HUES6 (cell line): Measurements from ENCODE around the gene HEPACAM.

Source experiments
- H3K27ac ChIP-seq: 2 replicates; pipeline ENCODE4 v1.7.0; 2013; ENCODE audit warnings: low read depth, mild to moderate bottlenecking, low read length, inconsistent platforms
- H3K27me3 ChIP-seq: 2 replicates; pipeline ENCODE4 v1.6.1; 2013; ENCODE audit warnings: low read length; ENCODE audit not compliant: control insufficient read depth, insufficient read depth
- H3K36me3 ChIP-seq: 2 replicates; pipeline ENCODE4 v1.6.1; 2013; ENCODE audit warnings: low read length; ENCODE audit not compliant: control insufficient read depth, insufficient read depth
- H3K4me1 ChIP-seq: 2 replicates; pipeline ENCODE4 v1.6.1; 2013; ENCODE audit warnings: low read length; ENCODE audit not compliant: control insufficient read depth, insufficient read depth
- H3K4me3 ChIP-seq: 2 replicates; pipeline ENCODE4 v1.5.1; 2013; ENCODE audit warnings: low read depth, low read length
- H3K9ac ChIP-seq: one replicate; pipeline ENCODE4 v1.6.1; 2013; ENCODE audit warnings: mild to moderate bottlenecking, low read length
- H3K9me3 ChIP-seq: 2 replicates; pipeline ENCODE4 v1.6.1; 2013; ENCODE audit warnings: low read depth, low read length; ENCODE audit not compliant: control insufficient read depth, insufficient read depth

The HEPACAM gene

DNA sequence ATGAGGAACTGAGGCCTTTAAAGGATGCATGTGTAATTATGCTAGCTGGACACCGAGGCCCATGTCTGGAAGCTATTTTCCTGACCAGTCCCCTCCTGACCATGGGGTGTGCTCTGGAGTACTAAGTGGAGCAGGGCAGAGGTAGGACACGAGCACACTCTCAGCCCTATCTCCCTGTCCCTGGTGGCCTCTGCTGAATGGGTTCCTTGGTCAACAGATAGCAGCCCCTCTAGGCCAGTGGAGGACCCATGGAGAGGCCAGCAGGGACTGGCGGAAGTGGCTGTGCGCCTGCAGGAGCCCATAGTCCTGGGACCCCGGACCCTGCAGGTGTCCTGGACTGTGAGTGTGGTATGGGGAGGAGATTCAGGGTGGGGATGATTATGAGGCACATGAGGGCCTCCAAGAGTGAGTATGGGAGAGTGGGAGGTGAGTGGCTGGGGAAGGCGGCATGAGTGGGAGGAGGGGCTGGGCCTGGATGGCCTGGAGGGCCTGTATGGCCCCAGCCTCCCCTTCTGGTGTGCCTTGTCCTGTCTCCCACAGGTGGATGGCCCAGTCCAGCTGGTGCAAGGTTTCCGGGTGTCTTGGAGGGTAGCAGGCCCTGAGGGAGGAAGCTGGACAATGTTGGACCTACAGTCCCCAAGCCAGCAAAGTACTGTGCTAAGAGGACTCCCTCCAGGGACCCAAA, 61.1 kb downstream of the HEPACAM start:
- H3K27ac ChIP-seq = no peak overlapping the region
- no peaks in the 10 kb centered on the region for H3K9me3 ChIP-seq
- H3K9ac ChIP-seq = no peak overlapping the region
- H3K36me3 ChIP-seq = no peaks in the 10 kb centered on the region
- peaks cover 74% of the 10 kb centered on the region for H3K27me3 ChIP-seq
- H3K4me3 ChIP-seq = no peak overlapping the region
- H3K4me1 ChIP-seq = peaks cover 10% of the 10 kb centered on the region

DNA sequence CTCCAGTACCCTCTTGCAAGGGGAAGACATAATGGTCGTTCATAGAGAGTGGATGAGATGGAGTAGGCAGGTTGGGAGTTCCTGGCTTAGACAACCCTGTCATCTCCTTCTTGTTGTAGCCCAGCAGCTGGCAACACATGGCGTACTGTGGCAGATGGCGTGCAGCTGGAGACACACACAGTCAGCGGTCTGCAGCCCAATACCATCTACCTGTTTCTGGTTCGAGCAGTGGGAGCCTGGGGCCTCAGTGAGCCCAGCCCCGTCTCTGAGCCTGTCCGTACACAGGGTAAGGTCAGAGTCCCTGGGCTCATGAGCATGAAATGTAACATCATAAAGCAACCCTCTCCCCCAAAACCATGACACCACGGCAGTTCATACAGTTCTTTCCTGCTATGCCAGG, 61.9 kb downstream of the HEPACAM start:
- H3K27me3 ChIP-seq = peaks cover 82% of the 10 kb centered on the region

GRCh38 chr11:124872741-124873140, 63.1 kb downstream of the HEPACAM start:
- H3K36me3 ChIP-seq = no peaks in the 10 kb centered on the region
- peaks cover 90% of the 10 kb centered on the region for H3K27me3 ChIP-seq
- peaks cover 8% of the 10 kb centered on the region for H3K4me1 ChIP-seq

More for the DNA sequence above, 61.9 kb downstream of the HEPACAM start:
- H3K27ac ChIP-seq = no peak overlapping the region
- H3K9ac ChIP-seq = no peak overlapping the region
- H3K36me3 ChIP-seq = no peaks in the 10 kb centered on the region
- H3K4me1 ChIP-seq = peaks cover 10% of the 10 kb centered on the region
- H3K4me3 ChIP-seq = no peak overlapping the region
- H3K9me3 ChIP-seq = no peaks in the 10 kb centered on the region

GRCh38 chr11:124872280-124872679, 63.6 kb downstream of the HEPACAM start:
- no peak overlapping the region for H3K4me3 ChIP-seq
- no peak overlapping the region for H3K9ac ChIP-seq
- peaks cover 5% of the 10 kb centered on the region for H3K4me1 ChIP-seq
- peaks cover 90% of the 10 kb centered on the region for H3K27me3 ChIP-seq
- no peak overlapping the region for H3K27ac ChIP-seq
- no peaks in the 10 kb centered on the region for H3K9me3 ChIP-seq
- H3K36me3 ChIP-seq = no peaks in the 10 kb centered on the region

More at GRCh38 chr11:124872741-124873140, 63.1 kb downstream of the HEPACAM start:
- Histone ChIP-seq H3K9me3 (no peaks in the 10 kb centered on the region), H3K27ac (no peak overlapping the region), H3K4me3 (no peak overlapping the region), H3K9ac (no peak overlapping the region)

DNA sequence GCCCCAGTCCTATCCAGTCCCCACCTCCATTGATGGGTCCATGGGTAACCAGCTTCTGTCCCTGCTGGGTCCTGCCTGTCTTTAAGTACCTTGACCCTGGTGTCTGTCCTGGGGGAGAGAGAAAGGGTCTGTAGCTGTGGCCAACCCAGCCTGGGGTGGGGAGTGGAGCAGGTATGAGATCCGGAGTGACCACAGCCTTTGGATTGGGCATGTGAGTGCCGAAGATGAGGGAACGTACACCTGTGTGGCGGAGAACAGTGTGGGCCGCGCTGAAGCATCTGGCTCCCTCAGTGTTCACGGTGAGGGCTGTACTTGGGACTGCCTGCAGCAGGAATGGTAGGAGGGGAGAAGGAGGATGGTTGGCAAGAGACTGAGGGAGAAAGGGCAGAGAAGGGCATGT, 65.4 kb downstream of the HEPACAM start:
- no peaks in the 10 kb centered on the region for H3K9me3 ChIP-seq
- peaks cover 100% of the 10 kb centered on the region for H3K27me3 ChIP-seq
- H3K36me3 ChIP-seq = no peaks in the 10 kb centered on the region
- H3K4me3 ChIP-seq = no peak overlapping the region
- peaks cover 17% of the 10 kb centered on the region; the same call in 1 of the 2 replicates for H3K4me1 ChIP-seq
- H3K27ac ChIP-seq = no peak overlapping the region
- H3K9ac ChIP-seq = no peak overlapping the region

GRCh38 chr11:124869856-124870387, 65.9 kb downstream of the HEPACAM start:
- H3K27ac ChIP-seq = no peak overlapping the region
- H3K4me1 ChIP-seq = peaks cover 20% of the 10 kb centered on the region
- no peak overlapping the region for H3K9ac ChIP-seq
- no peak overlapping the region for H3K4me3 ChIP-seq
- peaks cover 100% of the 10 kb centered on the region for H3K27me3 ChIP-seq
- no peaks in the 10 kb centered on the region for H3K36me3 ChIP-seq
- H3K9me3 ChIP-seq = no peaks in the 10 kb centered on the region

GRCh38 chr11:124869331-124869730, 66.5 kb downstream of the HEPACAM start:
- peak overlapping the region; percentile 33; the same call in 1 of the 2 replicates for H3K4me3 ChIP-seq
- no peaks in the 10 kb centered on the region for H3K36me3 ChIP-seq
- H3K27me3 ChIP-seq = peaks cover 100% of the 10 kb centered on the region

More at GRCh38 chr11:124869331-124869730, 66.5 kb downstream of the HEPACAM start:
- H3K9me3 ChIP-seq = no peaks in the 10 kb centered on the region
- H3K9ac ChIP-seq = no peak overlapping the region
- H3K27ac ChIP-seq = no peak overlapping the region
- peaks cover 23% of the 10 kb centered on the region for H3K4me1 ChIP-seq
